ENCODE results near the gene TRIM33.

The TRIM33 gene

GRCh38 chr1:114349891-114350605, 161.0 kb downstream of the TRIM33 start:
- H3K4me2 ChIP-seq (ENCODE audit: low read length) = no peak overlapping the region
- H2AFZ ChIP-seq = no peak overlapping the region

GRCh38 chr1:114347431-114348209, 163.4 kb downstream of the TRIM33 start:
- no peaks in the 10 kb centered on the region for H3K36me3 ChIP-seq (ENCODE audit: control insufficient read depth, insufficient read depth, low read length)
- no peak overlapping the region for H3K27ac ChIP-seq
- no peaks in the 10 kb centered on the region for H3K4me1 ChIP-seq
- TF ChIP-seq, protein P1, sequence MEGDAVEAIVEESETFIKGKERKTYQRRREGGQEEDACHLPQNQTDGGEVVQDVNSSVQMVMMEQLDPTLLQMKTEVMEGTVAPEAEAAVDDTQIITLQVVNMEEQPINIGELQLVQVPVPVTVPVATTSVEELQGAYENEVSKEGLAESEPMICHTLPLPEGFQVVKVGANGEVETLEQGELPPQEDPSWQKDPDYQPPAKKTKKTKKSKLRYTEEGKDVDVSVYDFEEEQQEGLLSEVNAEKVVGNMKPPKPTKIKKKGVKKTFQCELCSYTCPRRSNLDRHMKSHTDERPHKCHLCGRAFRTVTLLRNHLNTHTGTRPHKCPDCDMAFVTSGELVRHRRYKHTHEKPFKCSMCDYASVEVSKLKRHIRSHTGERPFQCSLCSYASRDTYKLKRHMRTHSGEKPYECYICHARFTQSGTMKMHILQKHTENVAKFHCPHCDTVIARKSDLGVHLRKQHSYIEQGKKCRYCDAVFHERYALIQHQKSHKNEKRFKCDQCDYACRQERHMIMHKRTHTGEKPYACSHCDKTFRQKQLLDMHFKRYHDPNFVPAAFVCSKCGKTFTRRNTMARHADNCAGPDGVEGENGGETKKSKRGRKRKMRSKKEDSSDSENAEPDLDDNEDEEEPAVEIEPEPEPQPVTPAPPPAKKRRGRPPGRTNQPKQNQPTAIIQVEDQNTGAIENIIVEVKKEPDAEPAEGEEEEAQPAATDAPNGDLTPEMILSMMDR (IDR thresholded peaks at IDR 0.05) = no peak
- H3K9ac ChIP-seq = no peak overlapping the region
- no peak overlapping the region for H3K4me3 ChIP-seq (ENCODE audit: low read depth, low read length)
- no peaks in the 10 kb centered on the region for H3K27me3 ChIP-seq (ENCODE audit: control insufficient read depth, insufficient read depth, low read length)
- no peaks in the 10 kb centered on the region for H3K9me3 ChIP-seq (ENCODE audit: control insufficient read depth, low read length)
- no peaks in the 10 kb centered on the region for H3K79me2 ChIP-seq
- no peak overlapping the region for H2AFZ ChIP-seq
- no peak overlapping the region for H3K4me2 ChIP-seq (ENCODE audit: low read length)

More at GRCh38 chr1:114349891-114350605, 161.0 kb downstream of the TRIM33 start:
- Histone ChIP-seq H3K9ac (no peak overlapping the region), H3K36me3 (ENCODE audit: control insufficient read depth, insufficient read depth, low read length) (no peaks in the 10 kb centered on the region), H3K79me2 (no peaks in the 10 kb centered on the region), H3K4me3 (ENCODE audit: low read depth, low read length) (no peak overlapping the region), H3K9me3 (ENCODE audit: control insufficient read depth, low read length) (no peaks in the 10 kb centered on the region), H3K4me1 (no peaks in the 10 kb centered on the region), H3K27ac (no peak overlapping the region), H3K27me3 (ENCODE audit: control insufficient read depth, insufficient read depth, low read length) (no peaks in the 10 kb centered on the region)
- TF ChIP-seq, protein P1 (IDR thresholded peaks at IDR 0.05) = no peak

GRCh38 chr1:114346480-114347029, 164.4 kb downstream of the TRIM33 start:
- H3K36me3 ChIP-seq (ENCODE audit: control insufficient read depth, insufficient read depth, low read length) = no peaks in the 10 kb centered on the region
- no peaks in the 10 kb centered on the region for H3K4me1 ChIP-seq
- H2AFZ ChIP-seq = peak overlapping the region; percentile 87
- H3K9ac ChIP-seq = no peak overlapping the region
- H3K79me2 ChIP-seq = no peaks in the 10 kb centered on the region
- H3K4me2 ChIP-seq (ENCODE audit: low read length) = peak overlapping the region; percentile 71
- H3K9me3 ChIP-seq (ENCODE audit: control insufficient read depth, low read length) = no peaks in the 10 kb centered on the region
- peak overlapping the region; percentile 57 for H3K4me3 ChIP-seq (ENCODE audit: low read depth, low read length)
- H3K27me3 ChIP-seq (ENCODE audit: control insufficient read depth, insufficient read depth, low read length) = no peaks in the 10 kb centered on the region
- peak overlapping the region; percentile 41 for H3K27ac ChIP-seq
- TF ChIP-seq, protein P1 (IDR thresholded peaks at IDR 0.05) = peak; percentile 99

DNA sequence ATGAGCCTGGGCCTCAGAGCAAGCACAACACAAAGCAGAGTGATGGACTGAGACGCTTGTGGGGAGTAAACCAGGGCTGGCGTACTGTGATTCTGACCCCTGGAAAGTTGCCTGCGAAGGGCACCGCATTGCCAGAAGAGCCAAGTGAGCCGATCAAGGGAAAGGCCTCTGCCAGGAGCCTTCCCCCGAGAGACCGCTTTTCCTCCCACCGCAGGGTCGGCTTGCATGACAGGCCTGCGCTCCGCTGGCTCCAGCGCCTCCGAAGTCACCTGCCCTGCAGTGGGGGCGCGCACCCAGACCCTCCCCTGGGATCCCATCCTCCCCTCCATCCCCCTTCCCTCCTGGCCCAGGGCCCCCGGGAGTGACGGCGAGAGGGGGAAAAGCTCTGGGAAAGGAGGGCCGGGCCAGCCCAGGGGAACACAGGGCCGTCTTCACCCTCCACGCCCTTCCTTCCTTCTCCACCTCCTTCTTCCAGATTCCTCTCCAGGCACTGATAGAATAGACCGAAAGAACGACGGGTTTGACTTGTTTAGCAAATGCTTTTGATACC, 165.0 kb downstream of the TRIM33 start:
- H3K27ac ChIP-seq = peak overlapping the region; percentile 41
- TF ChIP-seq, protein P1 (IDR thresholded peaks at IDR 0.05) = no peak
- H3K4me1 ChIP-seq = no peaks in the 10 kb centered on the region
- H2AFZ ChIP-seq = peak overlapping the region; percentile 87
- no peak overlapping the region for H3K9ac ChIP-seq
- no peaks in the 10 kb centered on the region for H3K27me3 ChIP-seq (ENCODE audit: control insufficient read depth, insufficient read depth, low read length)
- peak overlapping the region; percentile 57 for H3K4me3 ChIP-seq (ENCODE audit: low read depth, low read length)
- no peaks in the 10 kb centered on the region for H3K79me2 ChIP-seq
- peak overlapping the region; percentile 71 for H3K4me2 ChIP-seq (ENCODE audit: low read length)
- H3K9me3 ChIP-seq (ENCODE audit: control insufficient read depth, low read length) = no peaks in the 10 kb centered on the region
- no peaks in the 10 kb centered on the region for H3K36me3 ChIP-seq (ENCODE audit: control insufficient read depth, insufficient read depth, low read length)

Data from parathyroid adenoma (tissue), 2 donors.